Measurements from ENCODE around the gene TIMP3. TPM values are rescaled to one million over a fixed set of nuclear protein-coding genes. Genes with fewer than 3 reads are reported as not detected.

The TIMP3 gene
- total RNA-seq, 1 experiment from 2014 or later, result 14.1 TPM

DNA sequence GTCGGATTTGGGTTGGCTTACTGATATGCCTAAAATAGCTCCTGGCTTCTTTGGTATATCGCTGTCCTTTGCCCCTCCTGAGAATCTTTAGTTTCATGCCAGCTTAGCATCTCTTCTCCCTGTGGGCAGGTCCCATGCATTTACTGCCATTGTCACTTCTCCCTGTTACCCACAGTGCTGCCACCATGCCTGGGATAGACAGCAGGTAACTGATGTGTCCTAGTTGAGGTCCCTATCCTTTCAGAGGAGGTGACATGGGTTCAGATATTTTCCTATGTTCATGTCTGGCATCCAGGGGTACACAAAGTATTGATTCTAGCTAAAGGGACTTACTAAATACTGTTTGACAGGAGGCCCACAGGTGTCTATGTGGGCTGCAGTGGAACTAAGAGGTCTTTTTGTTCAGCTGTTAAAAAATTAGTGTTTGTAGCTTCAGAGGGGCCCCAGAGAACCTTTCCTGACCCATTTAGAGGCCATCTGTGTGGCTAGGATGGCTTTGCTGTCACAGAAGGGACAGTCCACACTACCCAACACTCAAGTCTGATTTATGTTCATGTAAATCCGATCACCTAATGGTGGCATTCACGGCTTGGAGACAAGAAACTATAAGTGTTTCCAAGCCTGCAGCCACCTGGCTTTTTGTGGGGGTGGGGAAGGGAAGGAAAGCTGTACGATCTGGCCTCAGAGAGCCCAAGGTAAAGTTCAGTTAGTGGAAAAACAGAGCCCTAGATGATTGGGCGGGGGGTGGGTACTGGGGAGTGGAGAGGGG lies 8.5 kb downstream of the TIMP3 start:
- DNase-seq (ENCODE audit: low spot score), result no peak
- Histone ChIP-seq H3K27me3 (replicated peaks; ENCODE audit: insufficient read depth, low read depth, low read length, poor library complexity) (peaks cover 10% of the 10 kb centered on the region), H3K9me3 (ENCODE audit: low read depth, low read length, poor library complexity, severe bottlenecking) (no peaks in the 10 kb centered on the region), H3K36me3 (ENCODE audit: insufficient read depth, low read length, poor library complexity, severe bottlenecking) (no peaks in the 10 kb centered on the region), H3K27ac (ENCODE audit: low read depth, low read length, poor library complexity, severe bottlenecking) (no peak overlapping the region), H3K4me3 (ENCODE audit: low read depth, low read length, poor library complexity, severe bottlenecking) (no peak overlapping the region), H3K4me1 (ENCODE audit: insufficient read depth, low read length, poor library complexity, severe bottlenecking) (no peaks in the 10 kb centered on the region)
- POLR2A ChIA-PET (ENCODE audit: low non-redundant PET), result no interaction called here
- TF ChIP-seq, protein P1, sequence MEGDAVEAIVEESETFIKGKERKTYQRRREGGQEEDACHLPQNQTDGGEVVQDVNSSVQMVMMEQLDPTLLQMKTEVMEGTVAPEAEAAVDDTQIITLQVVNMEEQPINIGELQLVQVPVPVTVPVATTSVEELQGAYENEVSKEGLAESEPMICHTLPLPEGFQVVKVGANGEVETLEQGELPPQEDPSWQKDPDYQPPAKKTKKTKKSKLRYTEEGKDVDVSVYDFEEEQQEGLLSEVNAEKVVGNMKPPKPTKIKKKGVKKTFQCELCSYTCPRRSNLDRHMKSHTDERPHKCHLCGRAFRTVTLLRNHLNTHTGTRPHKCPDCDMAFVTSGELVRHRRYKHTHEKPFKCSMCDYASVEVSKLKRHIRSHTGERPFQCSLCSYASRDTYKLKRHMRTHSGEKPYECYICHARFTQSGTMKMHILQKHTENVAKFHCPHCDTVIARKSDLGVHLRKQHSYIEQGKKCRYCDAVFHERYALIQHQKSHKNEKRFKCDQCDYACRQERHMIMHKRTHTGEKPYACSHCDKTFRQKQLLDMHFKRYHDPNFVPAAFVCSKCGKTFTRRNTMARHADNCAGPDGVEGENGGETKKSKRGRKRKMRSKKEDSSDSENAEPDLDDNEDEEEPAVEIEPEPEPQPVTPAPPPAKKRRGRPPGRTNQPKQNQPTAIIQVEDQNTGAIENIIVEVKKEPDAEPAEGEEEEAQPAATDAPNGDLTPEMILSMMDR (conservative IDR thresholded peaks at IDR 0.05; ENCODE audit: low read depth, low read length), result no peak
- TF ChIP-seq EZH2 (IDR thresholded peaks at IDR 0.05; ENCODE audit: borderline replicate concordance, low read depth, low read length, poor library complexity, severe bottlenecking), result no peak
- intact Hi-C loops (cut with micrococcal nuclease; ENCODE audit: unreplicated experiment), result no loop called here
- CTCF ChIA-PET, result interaction anchor here (0.9 kb wide), 1 partner anchor 14 kb away, joined by 6 read pairs; no protein-coding TSS in a partner anchor
- BruUV-seq (replicated peaks), result no TSS peak

- BruUV-seq (replicated peaks), result no TSS peak
- peak; percentile 14 for DNase-seq (ENCODE audit: low spot score)
- no peaks in the 10 kb centered on the region for H3K36me3 ChIP-seq (ENCODE audit: insufficient read depth, low read length, poor library complexity, severe bottlenecking)
- POLR2A ChIA-PET (ENCODE audit: low non-redundant PET), result no interaction called here
- no peak for TF ChIP-seq EZH2 (IDR thresholded peaks at IDR 0.05; ENCODE audit: borderline replicate concordance, low read depth, low read length, poor library complexity, severe bottlenecking)
- TF ChIP-seq, protein P1 (conservative IDR thresholded peaks at IDR 0.05; ENCODE audit: low read depth, low read length), result no peak
- peaks cover 9% of the 10 kb centered on the region for H3K27me3 ChIP-seq (replicated peaks; ENCODE audit: insufficient read depth, low read depth, low read length, poor library complexity)
- CTCF ChIA-PET, result interaction anchor here (0.9 kb wide), 1 partner anchor 13 kb away, joined by 6 read pairs; no protein-coding TSS in a partner anchor
- no peaks in the 10 kb centered on the region for H3K9me3 ChIP-seq (ENCODE audit: low read depth, low read length, poor library complexity, severe bottlenecking)
- H3K4me3 ChIP-seq (ENCODE audit: low read depth, low read length, poor library complexity, severe bottlenecking), result no peak overlapping the region
- no peak overlapping the region for H3K27ac ChIP-seq (ENCODE audit: low read depth, low read length, poor library complexity, severe bottlenecking)
- intact Hi-C loops (cut with micrococcal nuclease; ENCODE audit: unreplicated experiment), result no loop called here
- no peaks in the 10 kb centered on the region for H3K4me1 ChIP-seq (ENCODE audit: insufficient read depth, low read length, poor library complexity, severe bottlenecking)
Measured at GRCh38 chr22:32810555-32811133, 9.1 kb downstream of the TIMP3 start.

GRCh38 chr22:32811788-32812545 lies 10.5 kb downstream of the TIMP3 start:
- BruUV-seq (replicated peaks), result no TSS peak
- no peaks in the 10 kb centered on the region for H3K36me3 ChIP-seq (ENCODE audit: insufficient read depth, low read length, poor library complexity, severe bottlenecking)
- no peak overlapping the region for H3K4me3 ChIP-seq (ENCODE audit: low read depth, low read length, poor library complexity, severe bottlenecking)
- TF ChIP-seq EZH2 (IDR thresholded peaks at IDR 0.05; ENCODE audit: borderline replicate concordance, low read depth, low read length, poor library complexity, severe bottlenecking), result no peak
- TF ChIP-seq, protein P1 (conservative IDR thresholded peaks at IDR 0.05; ENCODE audit: low read depth, low read length), result no peak
- no peak overlapping the region for H3K27ac ChIP-seq (ENCODE audit: low read depth, low read length, poor library complexity, severe bottlenecking)
- intact Hi-C loops (cut with micrococcal nuclease; ENCODE audit: unreplicated experiment), result no loop called here
- no peak for DNase-seq (ENCODE audit: low spot score)
- ChIA-PET CTCF (no interaction called here), POLR2A (ENCODE audit: low non-redundant PET) (no interaction called here)
- H3K9me3 ChIP-seq (ENCODE audit: low read depth, low read length, poor library complexity, severe bottlenecking), result no peaks in the 10 kb centered on the region
- peaks cover 2% of the 10 kb centered on the region for H3K27me3 ChIP-seq (replicated peaks; ENCODE audit: insufficient read depth, low read depth, low read length, poor library complexity)
- no peaks in the 10 kb centered on the region for H3K4me1 ChIP-seq (ENCODE audit: insufficient read depth, low read length, poor library complexity, severe bottlenecking)

All from A673 (cell line).